ENCODE results near the gene ADAMTSL4.

Gene ADAMTSL4

DNA sequence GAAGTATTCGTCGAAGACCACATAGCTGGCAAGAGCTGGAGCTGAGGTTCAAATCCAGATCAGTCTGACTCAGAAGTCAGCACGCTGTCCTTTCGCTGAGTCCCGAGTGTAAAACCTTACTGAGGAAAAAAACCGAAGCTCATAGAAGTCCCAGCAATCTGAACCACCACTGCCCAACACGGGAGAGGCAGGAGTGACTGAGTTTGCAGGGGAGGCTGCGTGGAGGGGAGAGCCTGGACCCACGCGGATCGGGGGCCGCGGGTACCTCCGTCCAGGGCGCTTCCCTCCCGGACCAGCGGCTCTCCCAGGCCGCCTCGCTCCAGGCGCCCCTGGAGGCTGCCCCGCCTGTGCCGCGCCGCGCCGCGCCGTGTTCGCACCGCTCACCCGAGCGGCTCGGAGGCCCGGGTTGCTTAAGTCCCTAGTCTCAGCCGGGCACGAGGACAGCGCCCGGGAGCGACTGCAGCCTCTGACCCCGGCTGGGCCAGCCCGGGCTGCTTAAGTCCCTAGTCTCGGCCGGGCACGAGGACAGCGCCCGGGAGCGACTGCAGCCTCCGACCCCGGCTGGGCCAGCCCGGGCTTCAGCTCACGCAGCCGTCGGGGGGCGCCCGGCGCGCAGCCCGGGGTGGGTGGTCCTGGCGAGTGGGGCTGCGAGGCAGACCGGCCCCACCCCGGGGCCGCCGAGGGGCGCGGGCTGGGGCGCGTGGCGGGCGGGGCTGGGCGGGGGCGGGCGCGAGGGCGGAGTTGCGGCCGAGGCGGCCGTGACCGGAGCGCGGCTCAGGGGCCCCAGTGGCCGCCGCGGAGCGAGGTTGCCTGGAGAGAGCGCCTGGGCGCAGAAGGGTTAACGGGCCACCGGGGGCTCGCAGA is at the start of gene ADAMTSL4:
Gene ADAMTSL4, plus strand, starts transcription at position 777 of the 864 bp plus-strand sequence. CDS start 2,881 bp downstream, outside the sequence.
- peak; percentile 35 for DNase-seq (ENCODE audit: low spot score)

- no peak for DNase-seq (ENCODE audit: low spot score)
Measured at GRCh38 chr1:150505431-150505830, 43.8 kb upstream of the ADAMTSL4 start.

DNA sequence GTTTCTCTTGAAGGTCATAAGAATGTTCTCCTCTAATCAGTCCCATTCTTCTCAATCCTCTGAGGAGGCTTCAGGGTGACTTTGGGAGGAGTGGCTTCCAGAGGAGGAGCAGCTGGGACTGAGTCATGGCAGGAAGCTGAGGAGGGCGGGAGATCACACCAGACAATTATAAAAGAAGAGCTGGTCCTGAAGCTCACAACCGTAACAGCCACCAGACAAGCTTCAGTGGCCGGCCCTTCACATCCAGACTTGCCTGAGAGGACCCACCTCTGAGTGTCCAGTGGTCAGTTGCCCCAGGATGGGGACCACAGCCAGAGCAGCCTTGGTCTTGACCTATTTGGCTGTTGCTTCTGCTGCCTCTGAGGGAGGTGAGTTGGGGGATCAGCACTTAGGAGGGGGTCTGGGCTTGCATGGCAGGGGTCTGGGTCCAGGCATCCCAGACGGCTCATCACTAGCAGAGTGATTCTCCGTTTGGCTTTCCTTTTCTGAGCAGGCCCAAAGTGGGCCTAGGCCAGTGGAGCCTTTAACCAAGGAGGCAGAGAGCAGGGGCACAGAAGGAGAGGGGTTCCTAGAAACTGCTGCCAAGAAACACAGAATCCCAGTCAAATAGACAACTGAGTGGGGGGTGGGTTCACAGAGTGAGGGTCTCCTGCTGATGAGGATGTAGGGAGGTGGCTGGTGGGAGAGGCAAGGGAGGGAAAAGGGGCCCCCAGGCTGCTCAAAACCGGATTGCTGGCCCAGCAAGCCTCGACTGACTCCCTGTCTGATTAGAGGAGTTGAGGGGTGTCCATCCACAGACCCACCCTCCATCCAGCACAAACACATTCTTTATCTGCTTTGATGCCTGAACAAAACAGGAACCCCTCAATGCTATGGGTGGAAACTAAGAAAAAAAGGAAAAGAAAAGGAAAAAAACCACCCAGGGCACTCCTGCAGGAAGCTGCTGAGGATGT is 41.0 kb upstream of the ADAMTSL4 start, which contains the start of gene ECM1:
Gene ECM1, plus strand, starts transcription at position 198 of the 953 bp plus-strand sequence. Its CDS starts 101 bp downstream, at position 299.
- no peak for DNase-seq (ENCODE audit: low spot score)

DNA sequence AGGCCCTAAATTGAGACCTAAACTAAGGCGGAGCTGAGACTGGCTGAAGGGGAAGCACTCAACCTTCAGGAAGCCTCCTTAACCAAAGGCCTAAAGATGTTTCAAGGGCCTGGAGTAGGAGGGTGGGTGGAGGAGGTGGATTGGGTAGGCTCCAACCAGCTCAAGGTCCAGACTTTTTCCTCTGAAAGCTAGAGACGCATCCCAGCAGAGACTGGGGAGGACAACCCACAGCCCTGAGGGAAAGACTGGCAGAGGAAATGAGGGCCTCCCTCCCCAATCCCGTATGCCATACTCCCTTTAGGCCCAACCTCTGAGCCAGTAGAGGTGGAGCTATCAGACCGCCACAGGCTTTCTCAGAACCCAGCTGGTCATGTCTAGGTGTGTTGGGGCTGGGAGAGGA is 40.2 kb upstream of the ADAMTSL4 start:
- no peak for DNase-seq (ENCODE audit: low spot score)

GRCh38 chr1:150511551-150511950 is 37.7 kb upstream of the ADAMTSL4 start:
- no peak for DNase-seq (ENCODE audit: low spot score)

DNA sequence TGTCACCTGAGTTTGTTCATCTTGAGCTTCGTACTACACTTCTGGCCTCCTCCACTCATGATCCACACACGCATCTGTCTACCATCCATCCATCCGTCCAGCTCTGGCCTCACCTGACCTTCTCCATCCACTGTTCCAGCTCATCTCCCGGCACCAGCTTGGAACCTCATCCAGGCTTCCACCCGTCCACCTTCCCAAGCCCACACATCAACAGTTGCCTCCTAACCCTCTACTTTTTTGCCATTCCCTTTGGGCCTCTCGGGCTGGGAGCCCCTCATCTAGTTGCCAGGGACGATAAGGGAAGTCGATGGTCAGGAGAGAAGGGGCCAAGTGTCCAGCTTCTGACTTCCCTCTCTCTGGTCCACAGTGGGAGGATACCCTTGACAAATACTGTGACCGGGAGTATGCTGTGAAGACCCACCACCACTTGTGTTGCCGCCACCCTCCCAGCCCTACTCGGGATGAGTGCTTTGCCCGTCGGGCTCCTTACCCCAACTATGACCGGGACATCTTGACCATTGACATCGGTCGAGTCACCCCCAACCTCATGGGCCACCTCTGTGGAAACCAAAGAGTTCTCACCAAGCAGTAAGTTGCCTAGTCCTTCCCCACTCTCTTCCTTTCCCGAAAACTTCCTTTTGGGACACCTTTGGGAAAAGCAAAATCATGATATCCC is 37.1 kb upstream of the ADAMTSL4 start:
- no peak for DNase-seq (ENCODE audit: low spot score)

GRCh38 chr1:150512846-150513245 is 36.4 kb upstream of the ADAMTSL4 start:
- no peak for DNase-seq (ENCODE audit: low spot score)

GRCh38 chr1:150513351-150513791 is 35.8 kb upstream of the ADAMTSL4 start:
- peak; percentile 43 for DNase-seq (ENCODE audit: low spot score)

DNA sequence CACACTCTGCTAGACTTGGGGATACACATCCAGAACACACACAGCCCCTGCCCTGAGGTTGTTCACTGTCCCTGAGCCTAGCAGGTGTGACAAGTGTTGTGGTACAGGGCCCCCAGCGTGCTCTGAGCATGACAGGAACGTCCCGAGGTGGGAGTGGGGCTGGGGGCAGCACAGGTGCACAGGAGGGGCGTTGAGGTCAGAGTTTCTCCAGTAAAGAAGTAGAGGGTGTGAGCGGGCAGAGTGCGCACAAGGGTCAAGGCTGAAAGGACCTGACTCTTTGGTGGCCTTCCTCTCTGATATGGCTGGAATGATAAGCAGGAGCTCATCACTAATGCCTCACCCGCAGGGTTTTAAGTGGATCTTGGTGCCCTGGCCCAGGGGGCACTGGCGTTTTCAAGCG is 34.9 kb upstream of the ADAMTSL4 start:
- no peak for DNase-seq (ENCODE audit: low spot score)

- DNase-seq (ENCODE audit: low spot score), result no peak
Measured at GRCh38 chr1:150514913-150515327, 34.3 kb upstream of the ADAMTSL4 start.

GRCh38 chr1:150515328-150516049 is 33.7 kb upstream of the ADAMTSL4 start, which contains the start of gene FALEC:
FALEC (plus strand) TSS chr1:150515752.
- peak; percentile 97 for DNase-seq (ENCODE audit: low spot score)

- no peak for DNase-seq (ENCODE audit: low spot score)
Measured at GRCh38 chr1:150516050-150516591, 33.1 kb upstream of the ADAMTSL4 start.

DNA sequence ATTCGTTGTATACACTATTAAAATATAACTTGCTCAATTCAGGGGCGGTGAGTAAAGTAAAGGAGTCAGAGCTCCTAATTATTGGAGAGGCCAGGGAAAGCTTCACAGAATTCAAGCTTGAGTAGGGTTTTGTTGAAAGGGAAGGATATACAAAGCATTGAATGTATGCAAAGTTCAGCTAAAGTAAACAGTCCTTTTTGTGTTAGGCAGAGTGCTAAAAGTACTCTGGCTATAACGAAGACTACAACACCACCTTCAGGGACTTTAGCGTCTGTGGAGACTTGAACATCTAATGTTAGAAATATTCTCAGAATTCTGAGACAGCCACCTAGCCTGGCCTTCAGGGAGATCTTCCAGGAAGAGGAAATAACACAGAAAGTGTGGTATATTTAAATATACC is 32.6 kb upstream of the ADAMTSL4 start:
- DNase-seq (ENCODE audit: low spot score), result no peak

GRCh38 chr1:150521196-150521968 is 27.8 kb upstream of the ADAMTSL4 start:
- DNase-seq (ENCODE audit: low spot score), result no peak

GRCh38 chr1:150525348-150525747 is 23.9 kb upstream of the ADAMTSL4 start:
- no peak for DNase-seq (ENCODE audit: low spot score)

- no peak for DNase-seq (ENCODE audit: low spot score)
Measured at GRCh38 chr1:150528196-150528595, 21.0 kb upstream of the ADAMTSL4 start.

GRCh38 chr1:150529017-150529416 is 20.2 kb upstream of the ADAMTSL4 start:
- DNase-seq (ENCODE audit: low spot score), result no peak

- DNase-seq (ENCODE audit: low spot score), result no peak
Measured at GRCh38 chr1:150530491-150531159, 18.6 kb upstream of the ADAMTSL4 start.

- no peak for DNase-seq (ENCODE audit: low spot score)
Measured at GRCh38 chr1:150532860-150533259, 16.3 kb upstream of the ADAMTSL4 start.

Data from hematopoietic multipotent progenitor cell treated with erythropoietin and hydrocortisone succinate and interleukin-3 and kit ligand, for 17 days (in vitro differentiated cells).